NCI-H1694 (cell line): ENCODE results near the gene MYOZ2.

Experiments
- DNase-seq: peaks from one replicate; lab custom pipeline; 2025; lab: John Stamatoyannopoulos, UW

MYOZ2 gene

GRCh38 chr4:119135721-119136121 is at the start of gene MYOZ2:
TSS of gene MYOZ2 (plus strand) at chr4:119135832. CDS start at chr4:119136526, 694 bp downstream.
- no peak for DNase-seq

GRCh38 chr4:119087121-119087520 is 48.5 kb upstream of the MYOZ2 start:
- DNase-seq = no peak

- DNase-seq = no peak
Observed at GRCh38 chr4:119087656-119088055, 48.0 kb upstream of the MYOZ2 start.

- no peak for DNase-seq
Observed at GRCh38 chr4:119093042-119093827, 42.4 kb upstream of the MYOZ2 start.

GRCh38 chr4:119097282-119097900 is 38.2 kb upstream of the MYOZ2 start:
- no peak for DNase-seq

DNA sequence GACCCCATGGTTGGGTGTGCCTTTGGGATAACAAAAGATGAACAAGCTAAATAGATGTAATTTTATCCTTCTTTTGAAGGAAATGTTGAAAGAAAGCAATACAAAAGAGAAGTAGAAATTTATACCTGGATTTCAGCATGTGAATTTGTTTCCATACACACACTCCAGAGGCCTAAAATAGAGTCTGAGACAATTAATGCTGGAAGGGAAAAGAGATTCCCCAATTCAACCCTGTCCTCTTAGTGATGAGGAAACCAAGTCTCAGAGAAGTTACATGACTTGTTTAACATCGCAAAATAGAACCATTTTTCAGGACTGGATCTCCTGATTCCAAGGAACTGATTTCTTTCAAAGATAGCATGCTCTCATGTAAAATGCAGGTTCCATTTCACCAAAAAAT is 37.3 kb upstream of the MYOZ2 start:
- no peak for DNase-seq

DNA sequence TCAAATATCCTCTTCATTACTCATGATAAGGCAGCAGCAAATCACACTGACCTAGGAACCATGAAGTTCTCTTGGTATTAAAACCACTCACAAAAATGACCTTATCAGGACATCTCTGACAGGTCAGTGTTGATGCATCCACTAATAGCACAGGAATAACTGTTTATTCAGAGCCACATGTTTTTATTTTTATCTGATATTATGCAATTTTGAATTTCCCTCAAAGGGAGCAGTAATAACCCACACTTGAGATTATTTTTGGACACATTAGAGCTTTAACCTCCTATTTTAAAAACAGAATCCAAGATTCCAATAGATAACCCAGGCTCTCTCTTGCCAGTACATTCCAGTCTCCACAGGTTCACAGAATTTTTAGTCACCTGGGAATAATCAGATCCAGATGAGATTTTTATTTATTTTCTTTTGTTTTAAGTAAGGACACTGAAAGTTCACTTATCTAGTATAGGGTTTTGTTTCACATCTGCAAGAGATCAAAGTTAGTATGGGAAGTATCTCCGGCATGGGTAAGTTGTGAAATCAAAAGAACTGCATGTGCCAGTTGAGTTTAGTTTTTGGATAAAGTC is 36.3 kb upstream of the MYOZ2 start:
- DNase-seq = no peak

DNA sequence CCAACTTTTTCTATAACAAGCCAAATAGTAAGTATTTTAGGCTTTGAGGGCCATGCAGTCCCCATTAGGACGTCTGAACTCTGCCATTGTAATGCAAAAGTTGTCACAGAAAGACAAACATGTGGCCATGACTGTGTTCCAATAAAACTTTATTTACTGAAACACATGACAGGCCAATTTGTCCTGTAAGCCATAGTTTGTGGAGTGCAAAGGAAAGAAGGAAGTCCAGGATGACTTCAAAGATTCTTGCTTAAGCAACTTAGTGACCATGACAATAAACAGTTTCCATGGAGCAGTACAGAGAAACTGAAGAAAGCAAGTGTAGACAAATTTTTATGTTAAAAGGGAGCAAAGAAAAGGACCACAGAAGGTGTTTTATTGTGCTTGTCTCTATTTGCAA is 35.0 kb upstream of the MYOZ2 start:
- DNase-seq = no peak

DNA sequence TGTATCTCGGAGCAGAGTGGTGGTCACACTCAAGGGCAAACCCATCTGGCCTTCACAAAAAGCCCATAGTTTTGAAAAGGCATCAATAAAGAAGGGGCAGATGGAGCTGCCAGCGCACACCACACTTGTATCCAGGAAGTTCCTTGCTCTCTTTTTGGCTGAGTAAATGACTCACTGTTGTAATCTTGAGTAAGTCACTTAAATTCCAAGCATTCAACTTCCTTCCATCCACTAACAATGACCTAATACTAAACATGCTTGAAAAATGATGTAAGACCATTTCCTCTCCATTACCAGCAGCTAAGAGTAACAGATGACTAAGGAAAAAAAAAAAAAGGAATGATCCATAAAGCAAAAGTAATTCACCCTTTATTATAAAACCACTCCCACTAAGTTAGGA is 32.4 kb upstream of the MYOZ2 start:
- no peak for DNase-seq

GRCh38 chr4:119104644-119105273 is 30.9 kb upstream of the MYOZ2 start:
- DNase-seq = no peak

DNA sequence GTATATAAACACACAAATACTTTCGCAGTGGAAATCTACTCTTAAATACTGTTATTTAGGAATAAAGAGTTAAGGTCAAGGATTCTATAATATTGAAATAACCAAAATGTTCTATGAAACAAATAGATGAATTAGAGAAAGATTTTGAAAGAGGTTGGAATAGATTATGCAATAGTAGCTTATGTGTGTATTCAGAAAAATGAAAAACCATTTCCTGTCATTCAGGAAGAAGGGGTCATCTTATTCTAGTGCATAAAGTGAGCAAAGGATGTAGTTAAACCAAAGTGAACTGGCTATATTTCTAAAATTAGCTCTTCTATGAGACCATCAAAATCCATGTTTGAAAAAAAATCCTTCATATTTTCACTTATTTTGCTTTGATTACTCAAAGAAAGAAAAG is 30.0 kb upstream of the MYOZ2 start:
- no peak for DNase-seq

GRCh38 chr4:119106036-119107000 is 29.3 kb upstream of the MYOZ2 start:
- no peak for DNase-seq

DNA sequence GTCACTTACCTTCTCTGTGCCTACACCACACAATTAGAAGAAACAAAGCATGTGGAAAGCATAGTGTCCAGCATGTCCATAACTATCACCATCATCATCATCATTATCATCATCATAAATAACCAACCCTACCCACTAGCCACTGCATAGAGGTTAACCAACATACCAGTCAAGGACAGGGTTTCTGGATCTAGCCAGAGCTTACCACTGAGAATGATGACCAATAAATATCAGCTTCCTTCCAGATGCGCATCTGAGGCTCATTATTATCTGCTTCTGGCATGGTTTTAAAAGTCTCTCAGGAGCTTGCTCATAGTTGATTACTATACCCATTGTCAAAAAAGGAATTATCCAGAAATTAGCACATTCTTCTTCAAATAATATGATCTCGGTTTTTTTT is 25.5 kb upstream of the MYOZ2 start:
- DNase-seq = no peak

- DNase-seq = no peak
Observed at GRCh38 chr4:119111296-119111695, 24.3 kb upstream of the MYOZ2 start.

DNA sequence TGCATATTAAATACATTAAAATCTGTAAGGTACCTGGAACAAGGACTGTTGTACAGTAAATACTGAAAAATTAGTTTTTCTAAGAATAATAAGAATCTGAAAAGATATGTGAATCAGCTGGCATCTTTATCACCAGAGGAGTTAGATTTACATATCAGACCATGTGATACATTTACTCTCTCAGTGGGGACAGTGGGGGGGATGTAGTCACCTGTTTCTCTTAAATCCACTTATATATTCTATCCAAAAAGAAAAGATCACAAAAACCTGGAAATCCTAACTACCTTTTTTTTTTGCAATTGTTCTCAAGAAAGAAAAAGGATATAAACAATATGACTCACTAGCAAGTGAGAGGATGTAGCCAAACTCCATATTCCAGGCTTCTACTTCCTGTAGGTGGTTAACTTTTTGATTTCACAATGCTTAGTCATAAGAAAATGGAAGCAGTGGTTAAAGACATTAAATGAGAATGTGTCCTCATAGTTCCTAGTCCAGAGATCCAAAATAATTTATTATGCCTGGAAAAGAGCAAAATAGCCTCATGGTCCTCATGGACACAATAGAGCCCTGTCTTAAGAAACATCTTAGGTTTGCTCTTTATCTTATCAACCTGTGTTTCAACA is 22.5 kb upstream of the MYOZ2 start:
- DNase-seq = no peak

GRCh38 chr4:119116021-119116420 is 19.6 kb upstream of the MYOZ2 start:
- DNase-seq = no peak

- no peak for DNase-seq
Observed at GRCh38 chr4:119116925-119117900, 18.4 kb upstream of the MYOZ2 start.

DNA sequence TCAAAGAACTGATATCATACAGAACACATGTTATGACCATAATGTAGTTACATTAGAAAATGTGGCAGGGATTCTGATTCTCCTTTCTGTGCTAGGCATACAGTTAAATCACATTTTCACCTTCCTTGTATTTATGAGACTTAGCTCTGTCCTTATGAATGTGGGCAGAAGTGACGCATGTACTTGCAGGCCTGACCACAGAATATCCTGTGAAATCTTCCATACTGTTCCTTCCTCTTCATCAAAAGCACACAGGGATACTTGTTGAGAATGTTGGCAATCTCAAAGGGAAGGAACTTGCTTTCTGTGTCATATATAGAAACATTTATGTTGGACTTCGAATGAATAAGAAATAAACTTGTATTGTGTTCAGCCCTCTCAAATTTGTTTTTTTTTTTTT is 17.2 kb upstream of the MYOZ2 start:
- no peak for DNase-seq

GRCh38 chr4:119124352-119124751 is 11.3 kb upstream of the MYOZ2 start:
- no peak for DNase-seq

DNA sequence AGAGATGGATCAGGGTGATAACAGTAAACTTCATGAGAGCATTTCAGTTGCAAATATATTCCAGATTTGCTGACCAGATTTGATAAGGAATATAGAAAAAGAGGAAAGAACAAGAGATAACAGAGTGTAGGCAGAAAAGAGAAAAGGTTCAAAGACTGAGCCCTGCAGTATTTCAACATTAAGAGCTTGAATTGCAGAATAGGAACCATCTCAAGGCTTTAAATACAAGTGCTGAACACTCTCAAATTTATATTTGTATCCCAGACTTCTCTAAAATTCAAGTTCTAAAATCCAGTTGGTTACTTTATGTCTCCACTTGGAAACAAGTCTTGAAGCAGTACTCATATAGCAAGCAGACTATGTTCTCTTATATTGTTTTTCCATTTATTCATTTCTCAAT is 9.7 kb upstream of the MYOZ2 start:
- DNase-seq = no peak
